ENCODE measurements around the gene C15orf40. TPM values are rescaled to one million over a fixed set of nuclear protein-coding genes. Genes with fewer than 3 reads are reported as not detected.

Gene C15orf40
- total RNA-seq, 1 experiment from 2014 or later: 27.5 TPM

- TF ChIP-seq PRDM15 (CRISPR knock-in tag; IDR thresholded peaks at IDR 0.05) (no peak), ZNF263 (CRISPR knock-in tag; IDR thresholded peaks at IDR 0.05; ENCODE audit: low read depth) (peak; percentile 47; the same call in 1 of the 2 replicates), SP1 (CRISPR knock-in tag; conservative IDR thresholded peaks at IDR 0.05) (peak; percentile 55), GTF2I (CRISPR knock-in tag; conservative IDR thresholded peaks at IDR 0.05) (no peak), ZNF138 (CRISPR knock-in tag; conservative IDR thresholded peaks at IDR 0.05) (no peak), AR (CRISPR knock-in tag; IDR thresholded peaks at IDR 0.05) (no peak), STAT6 (CRISPR knock-in tag; conservative IDR thresholded peaks at IDR 0.05; ENCODE audit: low read depth) (no peak), CTCF (IDR thresholded peaks at IDR 0.05) (no peak), PREB (CRISPR knock-in tag; IDR thresholded peaks at IDR 0.05; ENCODE audit: borderline replicate concordance) (0 out of 2 replicates have a peak, but pooled peaks have one; percentile 40), ATF3 (CRISPR knock-in tag; conservative IDR thresholded peaks at IDR 0.05) (no peak; the same call in 1 of the 2 replicates), IRF1 (CRISPR knock-in tag; IDR thresholded peaks at IDR 0.05) (peak; percentile 89), MAX (CRISPR knock-in tag; IDR thresholded peaks at IDR 0.05) (peak; percentile 99), NR3C1 (CRISPR knock-in tag; conservative IDR thresholded peaks at IDR 0.05; ENCODE audit: low read depth) (no peak), ZNF512 (CRISPR knock-in tag; IDR thresholded peaks at IDR 0.05; ENCODE audit: borderline replicate concordance) (no peak), RELA (CRISPR knock-in tag; IDR thresholded peaks at IDR 0.05; ENCODE audit: borderline replicate concordance) (no peak), ATF2 (CRISPR knock-in tag; IDR thresholded peaks at IDR 0.05; ENCODE audit: borderline replicate concordance, low read depth) (peak; percentile 77; the same call in 1 of the 2 replicates), CBFB (CRISPR knock-in tag; IDR thresholded peaks at IDR 0.05; ENCODE audit: low read depth) (no peak), JAZF1 (CRISPR knock-in tag; IDR thresholded peaks at IDR 0.05) (no peak), ESRRA (CRISPR knock-in tag; IDR thresholded peaks at IDR 0.05; ENCODE audit: borderline replicate concordance) (peak; percentile 86; the same call in 1 of the 2 replicates), NFYB (CRISPR knock-in tag; conservative IDR thresholded peaks at IDR 0.05; ENCODE audit: low read depth) (0 out of 2 replicates have a peak, but pooled peaks have one; percentile 15)
Observed at GRCh38 chr15:82985688-82986441, 25.6 kb downstream of the C15orf40 start, which contains the start of gene RAMAC (continued).

Measured in WTC11 (cell line).